ENCODE data around the gene SMIM9.

- TF ChIP-seq EZH2 (IDR thresholded peaks at IDR 0.05) (no peak), POLR2AphosphoS5 (IDR thresholded peaks at IDR 0.05; ENCODE audit: borderline replicate concordance, low read depth, low read length) (no peak), FOXP2 (optimal IDR thresholded peaks at IDR 0.05; ENCODE audit: control extremely low read depth, extremely low read length, insufficient read depth) (no peak)
These were observed 27.5 kb downstream of the SMIM9 start for GRCh38 chrX:154806837-154807501.

Measured in SK-N-MC (cell line).